GM23338 (cell line): ENCODE measurements around the gene FTO. TPM values are rescaled to one million over a fixed set of nuclear protein-coding genes. Genes with fewer than 3 reads are reported as not detected.

Source experiments
- ATAC-seq: fragments of 200-7000 bp; cut with Tn5 transposase; 3 replicates; pipeline ENCODE4 v1.9.1; 2020
- DNase-seq: peaks from one replicate; pipeline ENCODE4 v3.0.0-alpha.2; 2015; ENCODE audit warnings: low spot score
- H2AFZ ChIP-seq: fragments of 200-600 bp; sonication (generic); 2 replicates; pipeline ENCODE4 v1.8.0; 2016; ENCODE audit warnings: antibody characterized with exemption, mild to moderate bottlenecking, moderate library complexity
- H3F3A ChIP-seq: fragments of 200-600 bp; sonication (generic); replicated peaks from 2 replicates; pipeline ENCODE4 v1.8.0; 2017; ENCODE audit warnings: antibody characterized with exemption, mixed run types, low read depth
- H3K27ac ChIP-seq: fragments of 200-600 bp; sonication (generic); 2 replicates; pipeline ENCODE4 v1.6.1; 2016; ENCODE audit warnings: low read depth
- H3K27me3 ChIP-seq: fragments of 200-600 bp; sonication (generic); 2 replicates; pipeline ENCODE4 v1.8.0; 2016; ENCODE audit warnings: mild to moderate bottlenecking, mixed run types, moderate library complexity; ENCODE audit not compliant: insufficient read depth
- H3K36me3 ChIP-seq: fragments of 200-600 bp; sonication (generic); 2 replicates; pipeline ENCODE4 v1.8.0; 2016; ENCODE audit warnings: mild to moderate bottlenecking; ENCODE audit not compliant: insufficient read depth
- H3K4me1 ChIP-seq: fragments of 200-600 bp; sonication (generic); 2 replicates; pipeline ENCODE4 v1.8.0; 2016; ENCODE audit warnings: mild to moderate bottlenecking, moderate library complexity; ENCODE audit not compliant: insufficient read depth
- H3K4me2 ChIP-seq: fragments of 200-600 bp; sonication (generic); 2 replicates; pipeline ENCODE4 v1.7.1; 2017; ENCODE audit warnings: mixed run types
- H3K4me3 ChIP-seq: fragments of 200-600 bp; sonication (generic); 2 replicates; pipeline ENCODE4 v1.6.1; 2016; ENCODE audit warnings: mixed run types
- H3K79me2 ChIP-seq: fragments of 200-600 bp; sonication (generic); replicated peaks from 2 replicates; pipeline ENCODE4 v1.8.0; 2017; ENCODE audit warnings: mild to moderate bottlenecking; ENCODE audit not compliant: insufficient read depth
- H3K9me2 ChIP-seq: fragments of 200-600 bp; sonication (generic); 2 replicates; pipeline ENCODE4 v1.8.0; 2017; ENCODE audit not compliant: insufficient read depth
- H4K20me1 ChIP-seq: fragments of 200-600 bp; sonication (generic); replicated peaks from 2 replicates; pipeline ENCODE4 v1.8.0; 2017; ENCODE audit warnings: mild to moderate bottlenecking; ENCODE audit not compliant: insufficient read depth
- H3K27ac Mint-ChIP-seq: 2 replicates; pipeline ENCODE4 v1.8.0; 2020; ENCODE audit warnings: inconsistent platforms, mild to moderate bottlenecking, moderate library complexity, mixed read lengths
- H3K27me3 Mint-ChIP-seq: 3 replicates; pipeline ENCODE4 v1.8.0; 2022; ENCODE audit warnings: low read depth, mild to moderate bottlenecking, moderate library complexity, mixed read lengths, inconsistent platforms; ENCODE audit not compliant: insufficient read depth, poor library complexity
- H3K36me3 Mint-ChIP-seq: 3 replicates; pipeline ENCODE4 v1.8.0; 2021; ENCODE audit warnings: low read depth, mild to moderate bottlenecking, inconsistent platforms, moderate library complexity, mixed read lengths
- H3K4me1 Mint-ChIP-seq: 3 replicates; pipeline ENCODE4 v1.8.0; 2020; ENCODE audit warnings: mild to moderate bottlenecking, inconsistent platforms, mixed read lengths
- H3K4me3 Mint-ChIP-seq: 3 replicates; pipeline ENCODE4 v1.8.0; 2021; ENCODE audit warnings: moderate library complexity, mild to moderate bottlenecking, inconsistent platforms, mixed read lengths
- H3K9me3 Mint-ChIP-seq: 3 replicates; pipeline ENCODE4 v1.8.0; 2020; ENCODE audit warnings: moderate library complexity, mild to moderate bottlenecking, inconsistent platforms, mixed read lengths
- CREB1 ChIP-seq: fragments of 250-450 bp; sonication (Bioruptor Pico); IDR thresholded peaks from 2 replicates; pipeline ENCODE4 v1.5.0; 2020; ENCODE audit warnings: low read depth, mild to moderate bottlenecking, moderate library complexity
- CTCF ChIP-seq, 2 experiments: fragments of 200-600 bp in 1 of 2; sonication (generic) in 1 of 2; conservative IDR thresholded peaks; 2 replicates each; pipeline versions ENCODE4 v1.5.1 to v1.6.1; 2016 to 2017; ENCODE audit warnings: antibody characterized with exemption in 2 of 2, low read depth in 2 of 2, mild to moderate bottlenecking in 2 of 2, moderate library complexity in 1 of 2
- ETS1 ChIP-seq: IDR thresholded peaks from 2 replicates; pipeline ENCODE4 v1.6.1; 2016; ENCODE audit warnings: antibody characterized with exemption
- EZH2 ChIP-seq: fragments of 200-600 bp; sonication (generic); IDR thresholded peaks from one replicate; pipeline ENCODE4 v1.8.0; 2017; ENCODE audit warnings: antibody characterized with exemption, mild to moderate bottlenecking, low read depth; ENCODE audit not compliant: unreplicated experiment
- EZH2phosphoT487 ChIP-seq: fragments of 200-600 bp; sonication (generic); IDR thresholded peaks from one replicate; pipeline ENCODE4 v1.8.1; 2018; ENCODE audit warnings: antibody characterized with exemption; ENCODE audit not compliant: unreplicated experiment
- JUNB ChIP-seq: IDR thresholded peaks from one replicate; pipeline ENCODE4 v1.6.1; 2016; ENCODE audit warnings: antibody characterized with exemption; ENCODE audit not compliant: unreplicated experiment
- NANOG ChIP-seq: IDR thresholded peaks from 2 replicates; pipeline ENCODE4 v1.6.1; 2016; ENCODE audit warnings: antibody characterized with exemption, borderline replicate concordance
- POLR2AphosphoS5 ChIP-seq: IDR thresholded peaks from 2 replicates; pipeline ENCODE4 v1.6.1; 2016; ENCODE audit warnings: antibody characterized with exemption, low read depth
- REST ChIP-seq: IDR thresholded peaks from one replicate; pipeline ENCODE4 v1.6.1; 2018; ENCODE audit warnings: antibody characterized with exemption; ENCODE audit not compliant: unreplicated experiment
- STAT1 ChIP-seq: IDR thresholded peaks from one replicate; pipeline ENCODE4 v1.6.1; 2016; ENCODE audit warnings: antibody characterized with exemption; ENCODE audit not compliant: unreplicated experiment
- ZNF114 ChIP-seq: fragments of 250-450 bp; sonication (Bioruptor Pico); IDR thresholded peaks from 2 replicates; pipeline ENCODE4 v1.5.0; 2020; ENCODE audit warnings: mild to moderate bottlenecking, moderate library complexity
- ZNF331 ChIP-seq: fragments of 250-450 bp; sonication (Bioruptor Pico); IDR thresholded peaks from 2 replicates; pipeline ENCODE4 v1.5.0; 2020; ENCODE audit warnings: low read depth, mild to moderate bottlenecking, moderate library complexity
- ZNF462 ChIP-seq: fragments of 250-450 bp; sonication (Bioruptor Pico); IDR thresholded peaks from 2 replicates; pipeline ENCODE4 v1.5.0; 2020; ENCODE audit warnings: mild to moderate bottlenecking, moderate library complexity
- polyA plus RNA-seq: library from polyadenylated mRNA; unstranded; fragments of >200 nt; fragmentation: Nextera tagmentation; extraction: Ambion mirVana; gene quantifications from 2 replicates; pipeline ENCODE4 v1.2.1, GENCODE V29; 2016
- total RNA-seq: library from RNA; depleted of rRNA; stranded (reverse); fragments of >200 nt; shearing (Covaris generic); gene quantifications from 2 replicates; pipeline ENCODE4 v1.2.3, GENCODE V29; 2014

FTO gene
- total and polyA plus RNA-seq, 2 experiments from 2014 or later = 17.7 to 69.6 TPM

- no peak overlapping the region for H3K4me3 Mint-ChIP-seq
- no peak overlapping the region for H3K27ac ChIP-seq
- no peaks in the 10 kb centered on the region for H3F3A ChIP-seq
- no peak overlapping the region for H3K27ac Mint-ChIP-seq
- no peak for TF ChIP-seq CTCF (conservative IDR thresholded peaks at IDR 0.05; ENCODE audit: low read depth in 2 of 2)
- no peak for TF ChIP-seq JUNB
- TF ChIP-seq POLR2AphosphoS5 = no peak
- TF ChIP-seq ZNF114 (CRISPR knock-in tag) = no peak
- no peak for TF ChIP-seq EZH2phosphoT487
- no peak for TF ChIP-seq ZNF462
- TF ChIP-seq NANOG = no peak
- TF ChIP-seq EZH2 = no peak
- TF ChIP-seq ZNF331 = no peak
- no peak for TF ChIP-seq ETS1
- no peak for TF ChIP-seq REST
- TF ChIP-seq STAT1 = no peak
- TF ChIP-seq CREB1 (CRISPR knock-in tag) = no peak
- H3K36me3 ChIP-seq = no peaks in the 10 kb centered on the region
- no peak overlapping the region for H2AFZ ChIP-seq
- H4K20me1 ChIP-seq = no peaks in the 10 kb centered on the region
- DNase-seq (no peak), ATAC-seq (no peak)
- peaks cover under 1% of the 10 kb centered on the region; the same call in 1 of the 2 replicates for H3K4me1 ChIP-seq
- H3K4me2 ChIP-seq = no peak overlapping the region
- H3K79me2 ChIP-seq = no peaks in the 10 kb centered on the region
- no peaks in the 10 kb centered on the region for H3K36me3 Mint-ChIP-seq
- no peaks in the 10 kb centered on the region; the same call in 2 of the 3 replicates for H3K4me1 Mint-ChIP-seq
- no peak overlapping the region for H3K4me3 ChIP-seq
- H3K27me3 Mint-ChIP-seq = no peaks in the 10 kb centered on the region
- H3K9me2 ChIP-seq = no peaks in the 10 kb centered on the region
- no peaks in the 10 kb centered on the region for H3K27me3 ChIP-seq
- no peaks in the 10 kb centered on the region for H3K9me3 Mint-ChIP-seq
Measured at GRCh38 chr16:53673189-53673588, 30.8 kb upstream of the FTO start.
